GM23338 (cell line): ENCODE data around the gene INPP5A. TPM values are rescaled to one million over a fixed set of nuclear protein-coding genes. Genes with fewer than 3 reads are reported as not detected.

Experiments used
- ATAC-seq: fragments of 200-7000 bp; cut with Tn5 transposase; 3 replicates; pipeline ENCODE4 v1.9.1; 2020
- DNase-seq: peaks from one replicate; pipeline ENCODE4 v3.0.0-alpha.2; 2015; ENCODE audit warnings: low spot score
- H2AFZ ChIP-seq: fragments of 200-600 bp; sonication (generic); 2 replicates; pipeline ENCODE4 v1.8.0; 2016; ENCODE audit warnings: antibody characterized with exemption, mild to moderate bottlenecking, moderate library complexity
- H3F3A ChIP-seq: fragments of 200-600 bp; sonication (generic); replicated peaks from 2 replicates; pipeline ENCODE4 v1.8.0; 2017; ENCODE audit warnings: antibody characterized with exemption, mixed run types, low read depth
- H3K27ac ChIP-seq: fragments of 200-600 bp; sonication (generic); 2 replicates; pipeline ENCODE4 v1.6.1; 2016; ENCODE audit warnings: low read depth
- H3K27me3 ChIP-seq: fragments of 200-600 bp; sonication (generic); 2 replicates; pipeline ENCODE4 v1.8.0; 2016; ENCODE audit warnings: mild to moderate bottlenecking, mixed run types, moderate library complexity; ENCODE audit not compliant: insufficient read depth
- H3K36me3 ChIP-seq: fragments of 200-600 bp; sonication (generic); 2 replicates; pipeline ENCODE4 v1.8.0; 2016; ENCODE audit warnings: mild to moderate bottlenecking; ENCODE audit not compliant: insufficient read depth
- H3K4me1 ChIP-seq: fragments of 200-600 bp; sonication (generic); 2 replicates; pipeline ENCODE4 v1.8.0; 2016; ENCODE audit warnings: mild to moderate bottlenecking, moderate library complexity; ENCODE audit not compliant: insufficient read depth
- H3K4me2 ChIP-seq: fragments of 200-600 bp; sonication (generic); 2 replicates; pipeline ENCODE4 v1.7.1; 2017; ENCODE audit warnings: mixed run types
- H3K4me3 ChIP-seq: fragments of 200-600 bp; sonication (generic); 2 replicates; pipeline ENCODE4 v1.6.1; 2016; ENCODE audit warnings: mixed run types
- H3K79me2 ChIP-seq: fragments of 200-600 bp; sonication (generic); replicated peaks from 2 replicates; pipeline ENCODE4 v1.8.0; 2017; ENCODE audit warnings: mild to moderate bottlenecking; ENCODE audit not compliant: insufficient read depth
- H3K9me2 ChIP-seq: fragments of 200-600 bp; sonication (generic); 2 replicates; pipeline ENCODE4 v1.8.0; 2017; ENCODE audit not compliant: insufficient read depth
- H4K20me1 ChIP-seq: fragments of 200-600 bp; sonication (generic); replicated peaks from 2 replicates; pipeline ENCODE4 v1.8.0; 2017; ENCODE audit warnings: mild to moderate bottlenecking; ENCODE audit not compliant: insufficient read depth
- H3K27ac Mint-ChIP-seq: 2 replicates; pipeline ENCODE4 v1.8.0; 2020; ENCODE audit warnings: inconsistent platforms, mild to moderate bottlenecking, moderate library complexity, mixed read lengths
- H3K27me3 Mint-ChIP-seq: 3 replicates; pipeline ENCODE4 v1.8.0; 2022; ENCODE audit warnings: low read depth, mild to moderate bottlenecking, moderate library complexity, mixed read lengths, inconsistent platforms; ENCODE audit not compliant: insufficient read depth, poor library complexity
- H3K36me3 Mint-ChIP-seq: 3 replicates; pipeline ENCODE4 v1.8.0; 2021; ENCODE audit warnings: low read depth, mild to moderate bottlenecking, inconsistent platforms, moderate library complexity, mixed read lengths
- H3K4me1 Mint-ChIP-seq: 3 replicates; pipeline ENCODE4 v1.8.0; 2020; ENCODE audit warnings: mild to moderate bottlenecking, inconsistent platforms, mixed read lengths
- H3K4me3 Mint-ChIP-seq: 3 replicates; pipeline ENCODE4 v1.8.0; 2021; ENCODE audit warnings: moderate library complexity, mild to moderate bottlenecking, inconsistent platforms, mixed read lengths
- H3K9me3 Mint-ChIP-seq: 3 replicates; pipeline ENCODE4 v1.8.0; 2020; ENCODE audit warnings: moderate library complexity, mild to moderate bottlenecking, inconsistent platforms, mixed read lengths
- CREB1 ChIP-seq: fragments of 250-450 bp; sonication (Bioruptor Pico); IDR thresholded peaks from 2 replicates; pipeline ENCODE4 v1.5.0; 2020; ENCODE audit warnings: low read depth, mild to moderate bottlenecking, moderate library complexity
- ETS1 ChIP-seq: IDR thresholded peaks from 2 replicates; pipeline ENCODE4 v1.6.1; 2016; ENCODE audit warnings: antibody characterized with exemption
- EZH2phosphoT487 ChIP-seq: fragments of 200-600 bp; sonication (generic); IDR thresholded peaks from one replicate; pipeline ENCODE4 v1.8.1; 2018; ENCODE audit warnings: antibody characterized with exemption; ENCODE audit not compliant: unreplicated experiment
- JUNB ChIP-seq: IDR thresholded peaks from one replicate; pipeline ENCODE4 v1.6.1; 2016; ENCODE audit warnings: antibody characterized with exemption; ENCODE audit not compliant: unreplicated experiment
- NANOG ChIP-seq: IDR thresholded peaks from 2 replicates; pipeline ENCODE4 v1.6.1; 2016; ENCODE audit warnings: antibody characterized with exemption, borderline replicate concordance
- POLR2AphosphoS5 ChIP-seq: IDR thresholded peaks from 2 replicates; pipeline ENCODE4 v1.6.1; 2016; ENCODE audit warnings: antibody characterized with exemption, low read depth
- REST ChIP-seq: IDR thresholded peaks from one replicate; pipeline ENCODE4 v1.6.1; 2018; ENCODE audit warnings: antibody characterized with exemption; ENCODE audit not compliant: unreplicated experiment
- STAT1 ChIP-seq: IDR thresholded peaks from one replicate; pipeline ENCODE4 v1.6.1; 2016; ENCODE audit warnings: antibody characterized with exemption; ENCODE audit not compliant: unreplicated experiment
- ZNF331 ChIP-seq: fragments of 250-450 bp; sonication (Bioruptor Pico); IDR thresholded peaks from 2 replicates; pipeline ENCODE4 v1.5.0; 2020; ENCODE audit warnings: low read depth, mild to moderate bottlenecking, moderate library complexity
- ZNF462 ChIP-seq: fragments of 250-450 bp; sonication (Bioruptor Pico); IDR thresholded peaks from 2 replicates; pipeline ENCODE4 v1.5.0; 2020; ENCODE audit warnings: mild to moderate bottlenecking, moderate library complexity
- polyA plus RNA-seq: library from polyadenylated mRNA; unstranded; fragments of >200 nt; fragmentation: Nextera tagmentation; extraction: Ambion mirVana; gene quantifications from 2 replicates; pipeline ENCODE4 v1.2.1, GENCODE V29; 2016
- total RNA-seq: library from RNA; depleted of rRNA; stranded (reverse); fragments of >200 nt; shearing (Covaris generic); gene quantifications from 2 replicates; pipeline ENCODE4 v1.2.3, GENCODE V29; 2014

Gene INPP5A
- total and polyA plus RNA-seq, 2 experiments from 2014 or later = 5.9 to 40.6 TPM

- Mint-ChIP-seq H3K27me3 (peaks cover 7% of the 10 kb centered on the region), H3K9me3 (0 out of 3 replicates have a peak, but pooled peaks cover 3% of the 10 kb centered on the region), H3K4me1 (peaks cover 4% of the 10 kb centered on the region; the same call in 1 of the 3 replicates), H3K36me3 (no peaks in the 10 kb centered on the region; the same call in 2 of the 3 replicates), H3K27ac (no peak overlapping the region), H3K4me3 (no peak overlapping the region)
- Histone ChIP-seq H3K9me2 (no peaks in the 10 kb centered on the region), H3F3A (no peaks in the 10 kb centered on the region), H3K4me2 (no peak overlapping the region), H3K4me3 (no peak overlapping the region), H3K36me3 (no peaks in the 10 kb centered on the region), H2AFZ (no peak overlapping the region), H3K4me1 (no peaks in the 10 kb centered on the region), H3K79me2 (no peaks in the 10 kb centered on the region), H3K27me3 (no peaks in the 10 kb centered on the region), H3K27ac (no peak overlapping the region), H4K20me1 (no peaks in the 10 kb centered on the region)
- DNase-seq = no peak
- TF ChIP-seq EZH2phosphoT487 (no peak), CREB1 (CRISPR knock-in tag) (no peak), ZNF331 (CRISPR knock-in tag) (no peak), POLR2AphosphoS5 (no peak)
- no peak for ATAC-seq
Observed at GRCh38 chr10:132803416-132804210, 266.0 kb downstream of the INPP5A start.

- Histone ChIP-seq H2AFZ (no peak overlapping the region), H3K36me3 (no peaks in the 10 kb centered on the region), H3K27me3 (no peaks in the 10 kb centered on the region), H3K27ac (no peak overlapping the region), H3K4me2 (no peak overlapping the region), H3K9me2 (no peaks in the 10 kb centered on the region), H4K20me1 (no peaks in the 10 kb centered on the region), H3K79me2 (no peaks in the 10 kb centered on the region), H3F3A (no peaks in the 10 kb centered on the region), H3K4me1 (no peaks in the 10 kb centered on the region), H3K4me3 (no peak overlapping the region)
- Mint-ChIP-seq H3K27ac (no peak overlapping the region), H3K27me3 (peaks cover 5% of the 10 kb centered on the region), H3K4me1 (peaks cover 4% of the 10 kb centered on the region; the same call in 1 of the 3 replicates), H3K36me3 (no peaks in the 10 kb centered on the region; the same call in 2 of the 3 replicates), H3K9me3 (0 out of 3 replicates have a peak, but pooled peaks cover 3% of the 10 kb centered on the region), H3K4me3 (no peak overlapping the region)
- no peak for ATAC-seq
- DNase-seq = no peak
- no peak for TF ChIP-seq EZH2phosphoT487
- TF ChIP-seq ZNF331 (CRISPR knock-in tag) = no peak
- TF ChIP-seq JUNB = no peak
- TF ChIP-seq NANOG = no peak
- no peak for TF ChIP-seq ZNF462
- no peak for TF ChIP-seq STAT1
- TF ChIP-seq REST = no peak
- no peak for TF ChIP-seq ETS1
- no peak for TF ChIP-seq POLR2AphosphoS5
- TF ChIP-seq CREB1 (CRISPR knock-in tag) = no peak
Observed at GRCh38 chr10:132804287-132804686, 266.7 kb downstream of the INPP5A start.
